WTC11 (cell line): ENCODE measurements around the gene TMEM63C. TPM values are rescaled to one million over a fixed set of nuclear protein-coding genes. Genes with fewer than 3 reads are reported as not detected.

Experiments used
- ATAC-seq: fragments of 200-7000 bp; cut with Tn5 transposase; 2 replicates; pipeline ENCODE4 v1.10.0; 2021; ENCODE audit warnings: mild to moderate bottlenecking, moderate library complexity
- CTCF ChIA-PET: fragments of 300-600 bp; sonication (Branson Sonifier 250); formaldehyde crosslinking; loops from one replicate; lab custom pipeline; 2021; ENCODE audit warnings: antibody characterized with exemption; lab: Charles Lee
- POLR2A ChIA-PET: fragments of 350-600 bp; sonication (Branson Sonifier 250); formaldehyde crosslinking; loops from one replicate; lab custom pipeline; 2021; ENCODE audit warnings: antibody characterized with exemption; lab: Charles Lee
- DNase-seq: peaks from one replicate; pipeline ENCODE4 v3.0.0; 2021; ENCODE audit warnings: low spot score
- H3K27ac Mint-ChIP-seq: 2 replicates; pipeline ENCODE4 v1.8.0; 2021; ENCODE audit warnings: mixed read lengths
- H3K27me3 Mint-ChIP-seq: 2 replicates; pipeline ENCODE4 v1.8.0; 2021; ENCODE audit warnings: low read depth, mild to moderate bottlenecking, moderate library complexity, mixed read lengths
- H3K36me3 Mint-ChIP-seq: 2 replicates; pipeline ENCODE4 v1.8.0; 2021; ENCODE audit warnings: mixed read lengths
- H3K4me1 Mint-ChIP-seq: 2 replicates; pipeline ENCODE4 v1.8.0; 2022; ENCODE audit warnings: mixed read lengths
- H3K4me3 Mint-ChIP-seq: 2 replicates; pipeline ENCODE4 v1.8.0; 2021; ENCODE audit warnings: mild to moderate bottlenecking, moderate library complexity, mixed read lengths
- H3K9me3 Mint-ChIP-seq: 2 replicates; pipeline ENCODE4 v1.8.0; 2021; ENCODE audit warnings: mixed read lengths
- CREB1 ChIP-seq: sonication (generic); formaldehyde crosslinking; IDR thresholded peaks from 2 replicates; pipeline ENCODE4 v1.8.0; 2023; ENCODE audit warnings: mild to moderate bottlenecking, missing genetic modification reagents
- ETV6 ChIP-seq: sonication (generic); formaldehyde crosslinking; IDR thresholded peaks from 2 replicates; pipeline ENCODE4 v1.8.1; 2022; ENCODE audit warnings: mild to moderate bottlenecking, missing genetic modification reagents
- FOXJ3 ChIP-seq: sonication (generic); formaldehyde crosslinking; IDR thresholded peaks from 2 replicates; pipeline ENCODE4 v1.9.0; 2021; ENCODE audit warnings: missing genetic modification reagents, mild to moderate bottlenecking, borderline replicate concordance
- GTF2I ChIP-seq: fragments of 250-450 bp; sonication (Bioruptor Pico); conservative IDR thresholded peaks from 2 replicates; pipeline ENCODE4 v1.4.0; 2021; ENCODE audit warnings: mild to moderate bottlenecking
- NFE2L1 ChIP-seq: sonication (generic); formaldehyde crosslinking; IDR thresholded peaks from 2 replicates; pipeline ENCODE4 v1.8.1; 2023; ENCODE audit warnings: missing genetic modification reagents
- TCF7 ChIP-seq: sonication (generic); formaldehyde crosslinking; IDR thresholded peaks from 2 replicates; pipeline ENCODE4 v1.8.0; 2022; ENCODE audit warnings: mild to moderate bottlenecking, low read depth, missing genetic modification reagents, moderate library complexity
- ZNF219 ChIP-seq: sonication (generic); formaldehyde crosslinking; IDR thresholded peaks from 2 replicates; pipeline ENCODE4 v1.8.0; 2023; ENCODE audit warnings: missing genetic modification reagents, mild to moderate bottlenecking, borderline replicate concordance
- ZNF416 ChIP-seq: fragments of 250-450 bp; sonication (Bioruptor Pico); IDR thresholded peaks from 2 replicates; pipeline ENCODE4 v1.9.0; 2021; ENCODE audit warnings: mild to moderate bottlenecking, inconsistent platforms
- ZNF671 ChIP-seq: fragments of 250-450 bp; sonication (Bioruptor Pico); IDR thresholded peaks from 2 replicates; pipeline ENCODE4 v1.8.0; 2021; ENCODE audit warnings: mild to moderate bottlenecking
- total RNA-seq: library from RNA; stranded (reverse); gene quantifications from 3 replicates; pipeline ENCODE4 v1.2.3, GENCODE V29; 2021
- TF ChIP-seq, protein P1 (sequence below): fragments of 250-450 bp; sonication (Bioruptor Pico); conservative IDR thresholded peaks from 2 replicates; pipeline ENCODE4 v1.9.0; 2021; ENCODE audit warnings: mild to moderate bottlenecking
- TF ChIP-seq, protein P2 (sequence below): sonication (generic); formaldehyde crosslinking; conservative IDR thresholded peaks from 2 replicates; pipeline ENCODE4 v1.8.1; 2023; ENCODE audit warnings: mild to moderate bottlenecking, low read depth, missing genetic modification reagents, moderate library complexity
- TF ChIP-seq, protein P3 (sequence below): sonication (generic); formaldehyde crosslinking; IDR thresholded peaks from 2 replicates; pipeline ENCODE4 v1.8.1; 2023; ENCODE audit warnings: mild to moderate bottlenecking, missing genetic modification reagents
- TF ChIP-seq, protein P4 (sequence below): sonication (generic); formaldehyde crosslinking; IDR thresholded peaks from 2 replicates; pipeline ENCODE4 v1.8.0; 2023; ENCODE audit warnings: mild to moderate bottlenecking, missing genetic modification reagents
- TF ChIP-seq, protein P5 (sequence below): fragments of 200-600 bp; IDR thresholded peaks from 2 replicates; pipeline ENCODE4 v1.8.0; 2022; ENCODE audit warnings: antibody characterized with exemption

Gene TMEM63C
- total RNA-seq, 1 experiment from 2014 or later = 8.8 TPM

DNA sequence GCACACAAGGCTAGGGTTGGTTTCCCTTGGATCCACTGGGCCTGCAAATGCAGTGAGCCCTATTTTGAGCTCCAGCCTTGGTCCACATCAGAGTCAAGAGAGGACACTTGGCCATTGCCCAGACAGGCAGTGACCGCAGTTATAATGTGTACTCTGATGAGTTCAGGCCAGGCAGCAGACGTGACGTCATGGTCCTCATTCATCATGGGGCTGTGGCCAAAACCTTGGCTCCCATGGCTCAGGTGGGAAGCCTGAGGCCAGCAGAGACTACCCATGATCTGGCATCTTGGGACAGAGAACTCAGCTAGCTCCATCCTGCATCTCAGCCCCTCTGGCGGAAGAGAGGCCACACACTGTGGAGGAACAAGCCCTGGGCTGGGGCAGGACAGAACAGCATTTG lies 16.4 kb downstream of the TMEM63C start:
- ChIA-PET CTCF (interaction anchor here (1.4 to 5.4 kb wide), 4 partner anchors 10 to 47 kb away, joined by 3 to 33 read pairs (median 6); partner anchors contain the start of gene TMEM63C), POLR2A (interaction anchor here (0.7 kb wide), 1 partner anchor 93 kb away, joined by 3 read pairs; no protein-coding TSS in a partner anchor)

More for the DNA sequence above, 16.4 kb downstream of the TMEM63C start:
- ATAC-seq = no peak
- Mint-ChIP-seq H3K27ac (no peak overlapping the region), H3K4me1 (peaks cover 7% of the 10 kb centered on the region), H3K4me3 (no peak overlapping the region), H3K36me3 (no peaks in the 10 kb centered on the region), H3K27me3 (peaks cover 5% of the 10 kb centered on the region; the same call in 1 of the 2 replicates), H3K9me3 (no peaks in the 10 kb centered on the region)
- TF ChIP-seq, protein P1, sequence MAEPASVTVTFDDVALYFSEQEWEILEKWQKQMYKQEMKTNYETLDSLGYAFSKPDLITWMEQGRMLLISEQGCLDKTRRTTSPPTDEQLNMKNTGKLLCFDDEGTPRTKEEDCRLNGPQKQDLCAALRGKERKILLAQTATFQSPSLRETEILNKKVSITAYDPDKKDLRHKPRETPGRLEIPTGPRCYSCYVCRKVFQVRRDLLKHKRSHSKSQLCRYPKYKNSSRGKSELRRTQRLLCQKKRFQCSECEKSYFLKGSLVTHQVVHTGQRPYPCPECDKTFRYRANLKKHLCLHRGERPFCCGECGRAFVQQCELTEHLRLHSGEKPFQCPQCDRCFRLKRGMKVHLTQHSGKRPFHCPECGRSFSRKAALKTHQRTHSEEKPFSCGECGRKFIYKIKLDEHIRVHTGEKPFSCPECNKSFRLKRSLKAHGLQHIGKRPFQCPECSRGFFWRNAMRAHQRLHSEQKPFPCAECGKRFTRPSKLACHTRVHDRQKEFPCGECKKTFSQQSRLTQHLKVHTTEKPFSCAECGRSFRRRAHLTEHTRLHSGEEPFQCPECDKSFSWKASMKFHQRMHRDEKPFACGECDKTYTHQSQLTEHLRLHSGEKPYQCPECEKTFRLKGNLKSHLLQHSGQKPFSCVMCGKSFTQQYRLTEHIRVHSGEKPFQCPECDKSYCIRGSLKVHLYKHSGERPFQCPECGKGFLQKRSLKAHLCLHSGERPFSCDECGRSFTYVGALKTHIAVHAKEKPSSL (CRISPR knock-in tag) = no peak
- TF ChIP-seq FOXJ3 (no peak), GTF2I (CRISPR knock-in tag) (no peak), TCF7 (CRISPR knock-in tag) (no peak), ETV6 (CRISPR knock-in tag) (no peak), ZNF416 (CRISPR knock-in tag) (no peak), NFE2L1 (CRISPR knock-in tag) (no peak), ZNF219 (CRISPR knock-in tag) (no peak), CREB1 (CRISPR knock-in tag) (no peak), ZNF671 (CRISPR knock-in tag) (no peak)
- TF ChIP-seq, protein P2, sequence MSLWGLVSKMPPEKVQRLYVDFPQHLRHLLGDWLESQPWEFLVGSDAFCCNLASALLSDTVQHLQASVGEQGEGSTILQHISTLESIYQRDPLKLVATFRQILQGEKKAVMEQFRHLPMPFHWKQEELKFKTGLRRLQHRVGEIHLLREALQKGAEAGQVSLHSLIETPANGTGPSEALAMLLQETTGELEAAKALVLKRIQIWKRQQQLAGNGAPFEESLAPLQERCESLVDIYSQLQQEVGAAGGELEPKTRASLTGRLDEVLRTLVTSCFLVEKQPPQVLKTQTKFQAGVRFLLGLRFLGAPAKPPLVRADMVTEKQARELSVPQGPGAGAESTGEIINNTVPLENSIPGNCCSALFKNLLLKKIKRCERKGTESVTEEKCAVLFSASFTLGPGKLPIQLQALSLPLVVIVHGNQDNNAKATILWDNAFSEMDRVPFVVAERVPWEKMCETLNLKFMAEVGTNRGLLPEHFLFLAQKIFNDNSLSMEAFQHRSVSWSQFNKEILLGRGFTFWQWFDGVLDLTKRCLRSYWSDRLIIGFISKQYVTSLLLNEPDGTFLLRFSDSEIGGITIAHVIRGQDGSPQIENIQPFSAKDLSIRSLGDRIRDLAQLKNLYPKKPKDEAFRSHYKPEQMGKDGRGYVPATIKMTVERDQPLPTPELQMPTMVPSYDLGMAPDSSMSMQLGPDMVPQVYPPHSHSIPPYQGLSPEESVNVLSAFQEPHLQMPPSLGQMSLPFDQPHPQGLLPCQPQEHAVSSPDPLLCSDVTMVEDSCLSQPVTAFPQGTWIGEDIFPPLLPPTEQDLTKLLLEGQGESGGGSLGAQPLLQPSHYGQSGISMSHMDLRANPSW (CRISPR knock-in tag) = no peak
- TF ChIP-seq, protein P3, sequence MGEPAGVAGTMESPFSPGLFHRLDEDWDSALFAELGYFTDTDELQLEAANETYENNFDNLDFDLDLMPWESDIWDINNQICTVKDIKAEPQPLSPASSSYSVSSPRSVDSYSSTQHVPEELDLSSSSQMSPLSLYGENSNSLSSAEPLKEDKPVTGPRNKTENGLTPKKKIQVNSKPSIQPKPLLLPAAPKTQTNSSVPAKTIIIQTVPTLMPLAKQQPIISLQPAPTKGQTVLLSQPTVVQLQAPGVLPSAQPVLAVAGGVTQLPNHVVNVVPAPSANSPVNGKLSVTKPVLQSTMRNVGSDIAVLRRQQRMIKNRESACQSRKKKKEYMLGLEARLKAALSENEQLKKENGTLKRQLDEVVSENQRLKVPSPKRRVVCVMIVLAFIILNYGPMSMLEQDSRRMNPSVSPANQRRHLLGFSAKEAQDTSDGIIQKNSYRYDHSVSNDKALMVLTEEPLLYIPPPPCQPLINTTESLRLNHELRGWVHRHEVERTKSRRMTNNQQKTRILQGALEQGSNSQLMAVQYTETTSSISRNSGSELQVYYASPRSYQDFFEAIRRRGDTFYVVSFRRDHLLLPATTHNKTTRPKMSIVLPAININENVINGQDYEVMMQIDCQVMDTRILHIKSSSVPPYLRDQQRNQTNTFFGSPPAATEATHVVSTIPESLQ (CRISPR knock-in tag) = no peak
- TF ChIP-seq, protein P4, sequence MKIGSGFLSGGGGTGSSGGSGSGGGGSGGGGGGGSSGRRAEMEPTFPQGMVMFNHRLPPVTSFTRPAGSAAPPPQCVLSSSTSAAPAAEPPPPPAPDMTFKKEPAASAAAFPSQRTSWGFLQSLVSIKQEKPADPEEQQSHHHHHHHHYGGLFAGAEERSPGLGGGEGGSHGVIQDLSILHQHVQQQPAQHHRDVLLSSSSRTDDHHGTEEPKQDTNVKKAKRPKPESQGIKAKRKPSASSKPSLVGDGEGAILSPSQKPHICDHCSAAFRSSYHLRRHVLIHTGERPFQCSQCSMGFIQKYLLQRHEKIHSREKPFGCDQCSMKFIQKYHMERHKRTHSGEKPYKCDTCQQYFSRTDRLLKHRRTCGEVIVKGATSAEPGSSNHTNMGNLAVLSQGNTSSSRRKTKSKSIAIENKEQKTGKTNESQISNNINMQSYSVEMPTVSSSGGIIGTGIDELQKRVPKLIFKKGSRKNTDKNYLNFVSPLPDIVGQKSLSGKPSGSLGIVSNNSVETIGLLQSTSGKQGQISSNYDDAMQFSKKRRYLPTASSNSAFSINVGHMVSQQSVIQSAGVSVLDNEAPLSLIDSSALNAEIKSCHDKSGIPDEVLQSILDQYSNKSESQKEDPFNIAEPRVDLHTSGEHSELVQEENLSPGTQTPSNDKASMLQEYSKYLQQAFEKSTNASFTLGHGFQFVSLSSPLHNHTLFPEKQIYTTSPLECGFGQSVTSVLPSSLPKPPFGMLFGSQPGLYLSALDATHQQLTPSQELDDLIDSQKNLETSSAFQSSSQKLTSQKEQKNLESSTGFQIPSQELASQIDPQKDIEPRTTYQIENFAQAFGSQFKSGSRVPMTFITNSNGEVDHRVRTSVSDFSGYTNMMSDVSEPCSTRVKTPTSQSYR (CRISPR knock-in tag) = no peak
- TF ChIP-seq, protein P5, sequence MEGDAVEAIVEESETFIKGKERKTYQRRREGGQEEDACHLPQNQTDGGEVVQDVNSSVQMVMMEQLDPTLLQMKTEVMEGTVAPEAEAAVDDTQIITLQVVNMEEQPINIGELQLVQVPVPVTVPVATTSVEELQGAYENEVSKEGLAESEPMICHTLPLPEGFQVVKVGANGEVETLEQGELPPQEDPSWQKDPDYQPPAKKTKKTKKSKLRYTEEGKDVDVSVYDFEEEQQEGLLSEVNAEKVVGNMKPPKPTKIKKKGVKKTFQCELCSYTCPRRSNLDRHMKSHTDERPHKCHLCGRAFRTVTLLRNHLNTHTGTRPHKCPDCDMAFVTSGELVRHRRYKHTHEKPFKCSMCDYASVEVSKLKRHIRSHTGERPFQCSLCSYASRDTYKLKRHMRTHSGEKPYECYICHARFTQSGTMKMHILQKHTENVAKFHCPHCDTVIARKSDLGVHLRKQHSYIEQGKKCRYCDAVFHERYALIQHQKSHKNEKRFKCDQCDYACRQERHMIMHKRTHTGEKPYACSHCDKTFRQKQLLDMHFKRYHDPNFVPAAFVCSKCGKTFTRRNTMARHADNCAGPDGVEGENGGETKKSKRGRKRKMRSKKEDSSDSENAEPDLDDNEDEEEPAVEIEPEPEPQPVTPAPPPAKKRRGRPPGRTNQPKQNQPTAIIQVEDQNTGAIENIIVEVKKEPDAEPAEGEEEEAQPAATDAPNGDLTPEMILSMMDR = no peak
- no peak for DNase-seq
